Cardiac muscle cell (in vitro differentiated cells and primary cell): ENCODE measurements around the gene FKBP5. TPM values are rescaled to one million over a fixed set of nuclear protein-coding genes. Genes with fewer than 3 reads are reported as not detected.

ENCODE experiments used
- DNase-seq, 2 donors: peaks; one replicate each; pipeline versions ENCODE4 v3.0.0 to v3.0.0-alpha.2; 2010 to 2017; ENCODE audit warnings: low read depth in 1 of 2, low spot score in 1 of 2
- H3K27ac ChIP-seq: fragments of 200-600 bp; sonication (generic); 2 replicates; pipeline ENCODE4 v1.5.1; 2016
- H3K27me3 ChIP-seq: fragments of 200-600 bp; sonication (generic); 2 replicates; pipeline ENCODE4 v1.6.0; 2016; ENCODE audit warnings: control low read depth
- H3K36me3 ChIP-seq: fragments of 200-600 bp; sonication (generic); 2 replicates; pipeline ENCODE4 v1.5.1; 2016; ENCODE audit warnings: control low read depth
- H3K4me1 ChIP-seq: fragments of 200-600 bp; sonication (generic); 2 replicates; pipeline ENCODE4 v1.8.1; 2017; ENCODE audit warnings: low read depth, mild to moderate bottlenecking, mixed run types
- H3K4me3 ChIP-seq: fragments of 200-600 bp; sonication (generic); 2 replicates; pipeline ENCODE4 v1.5.1; 2016; ENCODE audit warnings: mild to moderate bottlenecking
- H3K9me3 ChIP-seq: fragments of 200-600 bp; sonication (generic); 2 replicates; pipeline ENCODE4 v1.5.1; 2017; ENCODE audit warnings: low read depth, mild to moderate bottlenecking, control low read depth
- polyA plus RNA-seq: library from polyadenylated mRNA; unstranded; fragments of >200 nt; fragmentation: Nextera tagmentation; extraction: Ambion mirVana; gene quantifications from 2 replicates; pipeline ENCODE4 v1.2.1, GENCODE V29; 2016
- total RNA-seq: library from RNA; depleted of rRNA; stranded (reverse); fragments of >200 nt; gene quantifications from 2 replicates; pipeline ENCODE4 v1.2.3, GENCODE V29; 2016
- TF ChIP-seq, protein P1 (sequence below): IDR thresholded peaks from 2 replicates; pipeline ENCODE4 v1.5.1; 2012; ENCODE audit warnings: low read depth, mild to moderate bottlenecking, low read length

The FKBP5 gene
- total and polyA plus RNA-seq, 2 experiments from 2014 or later = 32.4 to 53.0 TPM

- no peaks in the 10 kb centered on the region for H3K27me3 ChIP-seq
- TF ChIP-seq, protein P1, sequence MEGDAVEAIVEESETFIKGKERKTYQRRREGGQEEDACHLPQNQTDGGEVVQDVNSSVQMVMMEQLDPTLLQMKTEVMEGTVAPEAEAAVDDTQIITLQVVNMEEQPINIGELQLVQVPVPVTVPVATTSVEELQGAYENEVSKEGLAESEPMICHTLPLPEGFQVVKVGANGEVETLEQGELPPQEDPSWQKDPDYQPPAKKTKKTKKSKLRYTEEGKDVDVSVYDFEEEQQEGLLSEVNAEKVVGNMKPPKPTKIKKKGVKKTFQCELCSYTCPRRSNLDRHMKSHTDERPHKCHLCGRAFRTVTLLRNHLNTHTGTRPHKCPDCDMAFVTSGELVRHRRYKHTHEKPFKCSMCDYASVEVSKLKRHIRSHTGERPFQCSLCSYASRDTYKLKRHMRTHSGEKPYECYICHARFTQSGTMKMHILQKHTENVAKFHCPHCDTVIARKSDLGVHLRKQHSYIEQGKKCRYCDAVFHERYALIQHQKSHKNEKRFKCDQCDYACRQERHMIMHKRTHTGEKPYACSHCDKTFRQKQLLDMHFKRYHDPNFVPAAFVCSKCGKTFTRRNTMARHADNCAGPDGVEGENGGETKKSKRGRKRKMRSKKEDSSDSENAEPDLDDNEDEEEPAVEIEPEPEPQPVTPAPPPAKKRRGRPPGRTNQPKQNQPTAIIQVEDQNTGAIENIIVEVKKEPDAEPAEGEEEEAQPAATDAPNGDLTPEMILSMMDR = no peak
- DNase-seq = peak; percentile 56 to 61
- H3K9me3 ChIP-seq = no peaks in the 10 kb centered on the region
- peaks cover 48% of the 10 kb centered on the region for H3K4me1 ChIP-seq
- H3K4me3 ChIP-seq = peak overlapping the region; percentile 9
- no peaks in the 10 kb centered on the region for H3K36me3 ChIP-seq
- peak overlapping the region; percentile 94 for H3K27ac ChIP-seq
Measured at GRCh38 chr6:35719830-35720733, 31.4 kb upstream of the FKBP5 start.

GRCh38 chr6:35719404-35719829 is 30.7 kb upstream of the FKBP5 start:
- peak overlapping the region; percentile 94 for H3K27ac ChIP-seq
- H3K4me3 ChIP-seq = no peak overlapping the region
- no peaks in the 10 kb centered on the region for H3K9me3 ChIP-seq
- H3K27me3 ChIP-seq = no peaks in the 10 kb centered on the region
- DNase-seq = no peak
- no peaks in the 10 kb centered on the region for H3K36me3 ChIP-seq
- peaks cover 45% of the 10 kb centered on the region for H3K4me1 ChIP-seq
- TF ChIP-seq, protein P1 = no peak

DNA sequence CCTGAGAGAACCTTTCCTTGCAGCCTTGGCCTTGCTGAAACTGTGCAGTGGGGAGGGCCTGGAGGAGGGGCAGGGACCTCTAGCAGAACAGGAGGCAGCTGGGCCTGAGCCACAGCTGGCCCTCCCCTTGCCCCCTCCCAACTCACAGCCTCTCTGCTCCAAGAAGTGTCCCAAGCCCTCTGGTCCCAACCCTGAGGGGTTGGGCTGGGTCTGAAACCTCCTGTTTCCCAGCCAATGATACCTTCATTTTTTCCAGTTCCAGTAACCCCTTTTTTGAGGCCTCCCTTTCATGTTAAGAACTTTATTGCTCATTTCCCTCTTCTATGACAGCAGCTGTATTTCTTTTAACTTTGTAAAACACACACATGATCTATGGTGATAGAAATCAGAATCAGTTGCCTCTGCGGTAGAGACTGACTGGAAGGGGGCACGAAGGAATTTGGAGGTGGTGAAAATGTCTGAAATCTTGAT is 30.2 kb upstream of the FKBP5 start:
- Histone ChIP-seq H3K27ac (peak overlapping the region; percentile 94), H3K36me3 (no peaks in the 10 kb centered on the region), H3K4me3 (no peak overlapping the region), H3K4me1 (peaks cover 40% of the 10 kb centered on the region), H3K9me3 (no peaks in the 10 kb centered on the region), H3K27me3 (no peaks in the 10 kb centered on the region)
- TF ChIP-seq, protein P1 = no peak
- DNase-seq = no peak

DNA sequence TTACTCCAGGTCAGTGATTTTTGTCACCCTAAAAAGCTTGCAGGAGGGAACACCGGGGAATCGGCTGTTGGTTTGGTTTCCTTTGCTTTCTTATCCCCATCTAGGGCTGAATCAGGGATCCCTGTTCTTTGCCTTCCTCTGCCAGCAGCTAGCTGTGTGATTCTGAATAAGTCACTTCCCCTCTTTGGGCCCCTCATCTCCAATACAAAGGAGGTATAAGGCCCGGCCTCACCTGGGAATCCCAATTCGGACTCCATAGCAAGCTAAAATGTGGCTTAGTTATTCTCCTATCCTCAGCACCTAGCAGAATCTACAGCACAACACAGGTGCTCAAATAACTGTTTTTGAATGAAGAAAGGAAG is 29.6 kb upstream of the FKBP5 start:
- TF ChIP-seq, protein P1 = no peak
- no peaks in the 10 kb centered on the region for H3K36me3 ChIP-seq
- H3K27me3 ChIP-seq = no peaks in the 10 kb centered on the region
- no peak for DNase-seq
- H3K27ac ChIP-seq = peak overlapping the region; percentile 94
- H3K4me1 ChIP-seq = peaks cover 35% of the 10 kb centered on the region
- H3K9me3 ChIP-seq = no peaks in the 10 kb centered on the region
- no peak overlapping the region for H3K4me3 ChIP-seq

DNA sequence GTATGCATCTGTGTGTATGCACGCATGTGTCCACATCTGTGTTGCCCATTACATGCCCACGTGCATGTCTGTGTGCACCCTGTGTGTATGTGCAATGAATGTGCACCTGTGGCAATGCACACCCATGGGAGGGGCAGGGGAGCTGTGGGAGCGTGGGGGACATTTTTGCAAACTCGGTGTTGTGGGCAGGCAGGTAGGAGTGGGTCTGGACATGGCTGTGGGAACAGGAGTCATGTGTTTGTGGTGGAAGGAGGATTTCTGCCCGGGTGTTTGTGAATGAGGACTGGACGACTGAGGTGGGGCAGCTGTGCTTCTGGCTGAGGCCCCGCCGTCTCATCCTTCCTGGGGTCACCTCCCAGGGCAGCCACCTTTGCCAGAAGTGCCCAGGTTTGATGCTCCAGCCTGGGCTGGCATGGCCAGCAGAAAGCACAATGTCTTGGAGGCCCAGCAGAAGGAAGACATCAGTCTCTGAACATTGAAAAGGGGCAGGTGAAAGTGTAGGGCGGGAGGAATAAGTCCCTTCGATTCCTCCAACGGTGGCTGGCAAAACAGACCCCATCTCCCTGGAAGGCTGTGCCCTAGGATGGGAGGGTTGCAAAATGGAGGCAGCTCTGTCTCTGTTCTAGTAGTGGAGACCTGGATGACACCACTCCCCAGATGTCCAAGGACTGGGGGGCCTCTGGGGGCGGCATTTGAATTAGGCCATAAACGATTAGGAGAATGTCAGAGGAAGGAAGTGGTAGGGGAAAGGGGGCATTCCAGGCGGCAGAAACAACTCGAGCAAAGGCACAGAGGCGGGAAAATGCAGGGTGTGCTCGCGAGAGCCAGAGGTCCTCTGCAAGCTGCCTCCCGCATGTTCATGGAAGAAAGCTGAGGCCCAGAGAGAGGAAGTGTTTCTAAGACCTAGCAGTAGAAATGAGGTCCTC is 29.0 kb upstream of the FKBP5 start:
- Histone ChIP-seq H3K27ac (peak overlapping the region; percentile 94), H3K27me3 (no peaks in the 10 kb centered on the region), H3K4me3 (no peak overlapping the region), H3K9me3 (no peaks in the 10 kb centered on the region), H3K4me1 (peaks cover 34% of the 10 kb centered on the region), H3K36me3 (no peaks in the 10 kb centered on the region)
- TF ChIP-seq, protein P1 = no peak
- DNase-seq = no peak
